ENCODE results near the gene PTPRG.

GRCh38 chr3:61616586-61616985 lies 55.2 kb downstream of the PTPRG start:
- TF ChIP-seq, protein P1, sequence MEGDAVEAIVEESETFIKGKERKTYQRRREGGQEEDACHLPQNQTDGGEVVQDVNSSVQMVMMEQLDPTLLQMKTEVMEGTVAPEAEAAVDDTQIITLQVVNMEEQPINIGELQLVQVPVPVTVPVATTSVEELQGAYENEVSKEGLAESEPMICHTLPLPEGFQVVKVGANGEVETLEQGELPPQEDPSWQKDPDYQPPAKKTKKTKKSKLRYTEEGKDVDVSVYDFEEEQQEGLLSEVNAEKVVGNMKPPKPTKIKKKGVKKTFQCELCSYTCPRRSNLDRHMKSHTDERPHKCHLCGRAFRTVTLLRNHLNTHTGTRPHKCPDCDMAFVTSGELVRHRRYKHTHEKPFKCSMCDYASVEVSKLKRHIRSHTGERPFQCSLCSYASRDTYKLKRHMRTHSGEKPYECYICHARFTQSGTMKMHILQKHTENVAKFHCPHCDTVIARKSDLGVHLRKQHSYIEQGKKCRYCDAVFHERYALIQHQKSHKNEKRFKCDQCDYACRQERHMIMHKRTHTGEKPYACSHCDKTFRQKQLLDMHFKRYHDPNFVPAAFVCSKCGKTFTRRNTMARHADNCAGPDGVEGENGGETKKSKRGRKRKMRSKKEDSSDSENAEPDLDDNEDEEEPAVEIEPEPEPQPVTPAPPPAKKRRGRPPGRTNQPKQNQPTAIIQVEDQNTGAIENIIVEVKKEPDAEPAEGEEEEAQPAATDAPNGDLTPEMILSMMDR (IDR thresholded peaks at IDR 0.05), result no peak
- TF ChIP-seq POLR2AphosphoS5 (IDR thresholded peaks at IDR 0.05) (no peak), POLR2A (IDR thresholded peaks at IDR 0.05) (no peak), EP300 (IDR thresholded peaks at IDR 0.05) (no peak)
